ENCODE data around the gene UTP11.
"Not testable (repeated sequence)": the region's sequence is repeated elsewhere in the genome, so short reads cannot be mapped to it uniquely, and the experiment has no call there.

UTP11 gene, protein sequence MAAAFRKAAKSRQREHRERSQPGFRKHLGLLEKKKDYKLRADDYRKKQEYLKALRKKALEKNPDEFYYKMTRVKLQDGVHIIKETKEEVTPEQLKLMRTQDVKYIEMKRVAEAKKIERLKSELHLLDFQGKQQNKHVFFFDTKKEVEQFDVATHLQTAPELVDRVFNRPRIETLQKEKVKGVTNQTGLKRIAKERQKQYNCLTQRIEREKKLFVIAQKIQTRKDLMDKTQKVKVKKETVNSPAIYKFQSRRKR

DNA sequence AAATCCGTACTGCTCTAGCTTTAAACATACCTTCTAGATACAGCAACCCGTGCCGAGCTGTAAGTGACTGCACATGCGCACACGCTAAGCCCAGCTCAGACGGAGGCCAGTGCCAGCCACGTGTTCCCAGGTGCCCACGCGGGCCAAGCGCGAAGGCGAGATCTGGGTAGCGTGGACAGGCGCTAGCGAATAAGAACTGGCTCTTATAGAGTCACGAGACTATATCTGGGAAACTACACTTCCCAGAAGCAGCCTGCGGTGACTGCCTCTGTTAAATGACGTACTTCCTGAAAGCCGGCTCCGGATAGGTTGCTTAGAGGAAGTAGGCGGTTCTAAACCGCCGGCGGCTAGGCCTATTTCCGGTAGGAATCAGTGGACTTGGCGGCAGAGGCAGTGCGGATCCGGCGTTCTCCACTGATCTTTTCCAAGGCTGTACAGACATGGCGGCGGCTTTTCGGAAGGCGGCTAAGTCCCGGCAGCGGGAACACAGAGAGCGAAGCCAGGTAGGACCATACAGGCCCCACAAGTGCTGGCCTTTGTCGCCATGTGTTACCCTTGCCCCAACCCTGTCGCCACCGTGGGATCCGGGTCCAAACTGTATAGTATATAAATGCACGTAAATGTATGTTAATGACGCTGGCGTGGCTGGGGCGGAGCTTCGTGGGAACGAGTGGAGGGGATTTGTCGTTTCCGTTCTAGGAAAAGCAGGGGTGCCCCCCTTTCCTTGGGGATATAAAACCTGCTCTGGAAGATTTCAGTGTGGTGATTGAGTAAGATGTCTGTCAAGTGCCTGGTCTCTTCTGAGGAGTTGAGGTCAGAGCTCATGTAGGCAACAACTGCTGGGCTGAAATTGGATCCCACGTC, at the start of gene UTP11:
TSS of gene UTP11 (plus strand) at position 372 of the 864 bp plus-strand sequence. CDS start at position 441, 69 bp downstream.
- peak; percentile 75 to 93 (median 90) for DNase-seq

DNA sequence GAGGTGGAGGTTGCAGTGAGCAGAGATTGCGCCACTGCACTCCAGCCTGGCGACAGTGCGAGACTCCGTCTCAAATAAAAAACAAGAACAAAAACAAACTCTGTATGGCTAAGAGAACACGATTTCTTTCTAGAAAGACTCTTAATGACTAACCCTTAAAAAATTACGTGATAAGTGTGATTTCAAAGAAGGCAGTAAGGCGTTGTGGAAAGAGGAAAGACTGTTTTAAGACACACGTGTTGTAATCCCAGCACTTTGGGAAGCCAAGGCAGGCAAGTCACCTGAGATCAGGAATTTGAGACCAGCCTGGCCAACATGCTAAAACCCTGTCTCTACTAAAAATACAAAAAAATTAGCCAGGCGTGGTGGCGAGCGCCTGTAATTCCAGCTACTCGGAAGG, 48.4 kb upstream of the UTP11 start:
- not testable (repeated sequence) for DNase-seq

DNA sequence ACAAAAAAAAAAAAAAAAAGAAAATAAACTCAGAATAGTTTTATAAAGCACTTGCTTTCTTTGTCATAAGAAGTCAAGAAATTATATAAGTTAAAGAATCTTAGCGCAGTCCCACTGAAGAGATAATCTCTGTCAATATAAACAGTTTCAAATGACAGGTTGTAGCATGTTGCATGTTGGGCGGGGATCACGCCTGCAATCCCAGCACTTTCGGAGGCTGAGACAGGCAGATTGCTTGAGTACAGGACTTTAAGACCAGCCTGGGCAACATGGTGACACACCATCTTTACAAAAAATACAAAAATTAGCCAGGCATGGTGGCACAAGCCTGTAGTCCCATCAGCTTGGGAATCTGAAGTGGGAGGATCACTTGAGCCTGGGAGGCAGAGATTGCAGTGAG, 47.2 kb upstream of the UTP11 start:
- DNase-seq: no peak

DNA sequence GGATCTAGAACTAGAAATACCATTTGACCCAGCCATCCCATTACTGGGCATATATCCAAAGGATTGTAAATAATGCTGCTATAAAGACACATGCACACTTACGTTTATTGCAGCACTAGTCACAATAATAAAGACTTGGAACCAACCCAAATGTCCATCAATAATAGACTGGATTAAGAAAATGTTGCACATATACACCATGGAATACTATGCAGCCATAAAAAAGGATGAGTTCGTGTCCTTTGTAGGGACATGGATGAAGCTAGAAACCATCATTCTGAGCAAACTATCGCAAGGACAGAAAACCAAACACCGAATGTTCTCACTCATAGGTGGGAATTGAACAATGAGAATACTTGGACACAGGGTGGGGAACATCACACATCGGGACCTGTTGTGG, 38.9 kb upstream of the UTP11 start:
- DNase-seq: not testable (repeated sequence)

DNA sequence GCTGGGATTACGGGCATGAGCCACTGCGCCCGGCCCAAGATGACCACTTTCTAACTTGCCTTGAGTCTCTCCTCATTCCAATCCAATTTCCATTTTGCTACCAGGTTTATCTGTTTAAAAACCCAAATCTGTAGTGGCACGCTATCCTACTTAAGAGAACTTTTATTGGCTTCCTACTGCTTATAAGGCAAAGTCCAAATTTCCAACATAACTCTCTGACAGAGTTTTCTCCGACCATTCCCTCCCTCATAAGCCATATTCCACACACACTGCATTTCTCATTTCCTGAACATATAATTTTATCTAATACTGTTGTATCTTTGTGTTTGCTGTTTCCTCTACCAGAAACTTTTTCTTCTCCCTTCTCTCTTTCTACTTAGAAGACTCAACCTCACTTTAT, 38.0 kb upstream of the UTP11 start:
- no peak for DNase-seq

DNA sequence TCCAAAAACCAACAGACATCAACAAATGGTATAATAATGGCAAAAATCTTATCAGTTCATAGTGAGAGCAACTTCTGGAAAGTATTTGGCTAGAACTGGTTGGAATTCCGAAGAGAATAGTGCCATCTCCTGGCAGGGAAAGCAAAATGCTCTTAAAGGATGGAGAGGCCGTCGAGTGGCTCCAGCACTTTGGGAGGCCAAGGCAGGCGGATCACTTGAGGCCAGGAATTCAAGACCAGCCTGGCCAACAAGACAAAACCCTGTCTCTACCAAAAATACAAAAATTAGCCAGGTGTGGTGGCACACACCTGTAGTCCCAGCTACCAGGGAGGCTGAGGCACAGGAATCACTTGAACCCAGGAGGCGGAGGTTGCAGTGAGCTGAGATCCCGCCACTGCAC, 37.5 kb upstream of the UTP11 start:
- peak in 1 of 6 experiments; percentile 5 for DNase-seq

DNA sequence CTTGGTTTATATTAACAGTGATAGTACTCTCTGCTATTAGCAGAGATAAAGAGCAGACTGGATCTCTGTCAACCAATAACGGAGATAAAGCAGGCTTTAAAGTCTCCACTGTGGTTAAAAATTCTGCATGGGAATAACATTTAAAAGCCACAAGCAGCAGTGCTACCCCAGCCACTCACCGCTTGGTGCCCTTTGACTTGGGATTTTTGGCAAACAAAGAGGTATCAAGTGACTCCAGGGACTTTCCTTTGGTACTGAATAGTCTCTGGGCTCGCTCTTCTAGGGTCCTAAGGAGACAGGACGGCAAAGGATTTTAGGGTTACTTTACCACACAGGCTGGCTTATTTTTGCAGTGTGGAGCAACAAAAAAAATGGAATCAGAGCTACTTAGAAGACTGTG, 34.0 kb upstream of the UTP11 start:
- DNase-seq: no peak

DNA sequence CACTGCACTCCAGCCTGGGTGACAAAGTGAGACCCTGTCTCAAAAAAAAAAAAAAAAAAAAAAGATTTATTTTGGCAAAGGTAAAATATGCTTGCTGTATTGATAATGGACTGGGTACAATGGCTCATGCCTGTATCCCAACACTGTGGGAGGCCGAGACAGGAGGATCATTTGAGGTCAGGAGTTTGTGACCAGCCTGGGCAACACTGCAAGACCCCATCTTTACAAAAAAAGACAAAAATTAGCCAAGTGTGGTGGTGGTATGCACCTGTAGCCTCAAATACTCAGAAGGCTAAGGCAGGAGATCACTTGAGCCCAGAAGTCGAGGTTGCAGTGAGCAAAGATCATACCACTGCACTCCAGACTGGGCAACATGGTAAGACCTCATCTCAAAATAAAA, 29.0 kb upstream of the UTP11 start:
- DNase-seq: no peak

DNA sequence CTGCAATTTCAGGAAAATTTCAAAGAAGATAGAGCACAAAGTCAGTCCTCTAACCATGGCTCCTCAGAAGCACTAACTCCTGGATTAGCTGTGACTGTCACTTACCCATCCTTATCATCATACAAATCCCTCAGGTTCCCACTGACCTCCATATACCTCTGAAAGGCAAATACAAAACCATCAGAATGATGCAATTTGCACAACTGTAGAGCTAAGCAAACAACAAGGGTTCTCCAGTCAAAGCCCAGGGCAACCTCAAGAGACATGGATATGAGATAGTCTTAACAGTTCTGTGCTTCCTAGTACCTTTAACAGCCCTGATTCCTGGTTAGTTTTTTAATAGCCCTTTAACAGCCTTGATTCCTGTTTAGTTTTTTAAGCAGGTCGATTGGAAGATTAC, 24.9 kb upstream of the UTP11 start:
- DNase-seq: no peak

DNA sequence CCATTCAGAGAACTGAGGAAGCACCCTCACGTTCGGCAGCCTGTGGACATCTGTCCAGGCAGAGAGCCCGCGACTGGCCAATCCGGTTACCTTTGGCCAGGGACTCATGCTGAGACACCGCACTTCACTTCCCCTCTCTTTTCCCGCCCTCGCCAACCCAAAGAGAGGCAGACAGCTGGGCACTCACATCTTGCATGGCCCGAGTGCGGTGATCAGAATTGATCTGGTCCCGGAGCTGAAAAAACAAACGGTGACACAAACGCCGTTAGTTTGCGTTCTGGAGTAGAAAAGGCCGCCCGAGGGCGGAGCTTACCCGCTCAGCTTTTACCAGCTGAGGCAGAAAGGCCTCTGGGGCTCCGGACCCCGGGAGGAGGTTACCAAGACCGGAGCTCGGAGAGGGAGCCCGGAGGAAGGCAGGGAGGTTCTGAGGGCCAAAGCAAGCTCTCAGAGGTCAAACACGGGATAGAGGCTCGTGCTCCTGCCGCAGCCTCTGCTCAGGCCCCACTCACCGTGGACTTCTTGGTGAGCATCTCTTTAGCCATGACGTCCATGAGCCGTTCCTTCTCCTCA, 23.1 kb upstream of the UTP11 start:
- DNase-seq: peak in 4 of 6 experiments; percentile 34 to 55 (median 46)

DNA sequence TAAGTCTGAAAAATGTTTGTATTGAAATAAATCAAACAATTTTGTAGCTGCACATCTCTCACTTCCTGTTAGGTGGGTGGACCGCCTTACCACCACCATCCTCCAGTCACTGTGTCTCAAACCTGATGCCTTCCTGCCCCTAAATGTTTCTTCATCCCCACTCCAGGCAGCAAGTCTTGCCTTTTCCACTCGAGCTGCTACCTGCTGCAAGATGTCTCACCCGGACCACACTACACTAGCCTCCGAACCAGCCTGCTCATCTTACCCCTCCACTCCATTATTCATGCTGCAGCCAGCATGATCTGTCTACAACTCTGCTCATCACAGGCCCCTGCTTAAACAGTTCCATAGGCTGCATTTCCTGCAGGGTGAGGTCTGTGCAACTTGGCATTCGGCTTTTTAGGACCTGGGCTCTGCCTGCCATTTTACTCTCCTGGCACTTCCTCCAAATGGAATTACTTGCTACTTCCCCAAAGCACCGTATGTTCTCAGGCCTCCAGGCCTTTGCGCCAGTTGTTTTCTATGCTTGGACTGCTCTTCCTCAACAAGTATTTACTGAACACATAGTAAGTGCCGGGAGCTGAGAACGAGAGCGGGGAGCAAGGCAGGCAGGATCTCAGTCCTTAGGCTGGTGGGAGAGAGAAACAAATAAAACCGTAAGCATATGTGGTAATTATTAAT, 17.5 kb upstream of the UTP11 start:
- peak in 2 of 6 experiments; percentile 23 to 30 for DNase-seq

DNA sequence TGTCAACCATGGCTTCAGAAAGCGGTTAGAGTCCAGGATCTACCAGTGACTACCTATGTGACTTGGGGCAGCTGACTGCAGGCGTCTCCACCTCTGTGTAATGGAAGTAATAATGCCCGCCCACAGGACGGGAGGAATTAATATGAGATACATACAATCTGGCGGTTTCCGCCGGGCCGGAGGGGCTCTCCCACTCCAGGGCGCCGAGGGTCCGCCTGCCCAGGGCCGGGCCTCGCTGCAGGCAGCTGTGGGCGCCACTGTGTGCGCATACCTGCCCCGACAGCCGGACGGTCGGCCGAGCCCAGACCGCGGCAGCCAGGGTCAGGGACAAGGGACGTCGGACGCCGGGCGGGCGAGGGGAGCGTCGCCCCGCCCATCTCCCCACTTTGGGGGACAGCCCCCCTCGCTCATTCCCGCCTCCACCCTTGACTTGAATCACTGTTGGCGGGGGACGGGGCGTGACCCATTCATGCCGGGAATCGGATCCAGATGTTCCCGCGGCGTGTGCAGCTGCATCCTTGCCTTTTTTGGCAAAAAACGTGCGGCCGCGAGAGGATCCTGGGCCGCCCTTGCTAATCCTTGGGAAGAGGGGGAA, 16.7 kb upstream of the UTP11 start:
- DNase-seq: no peak

DNA sequence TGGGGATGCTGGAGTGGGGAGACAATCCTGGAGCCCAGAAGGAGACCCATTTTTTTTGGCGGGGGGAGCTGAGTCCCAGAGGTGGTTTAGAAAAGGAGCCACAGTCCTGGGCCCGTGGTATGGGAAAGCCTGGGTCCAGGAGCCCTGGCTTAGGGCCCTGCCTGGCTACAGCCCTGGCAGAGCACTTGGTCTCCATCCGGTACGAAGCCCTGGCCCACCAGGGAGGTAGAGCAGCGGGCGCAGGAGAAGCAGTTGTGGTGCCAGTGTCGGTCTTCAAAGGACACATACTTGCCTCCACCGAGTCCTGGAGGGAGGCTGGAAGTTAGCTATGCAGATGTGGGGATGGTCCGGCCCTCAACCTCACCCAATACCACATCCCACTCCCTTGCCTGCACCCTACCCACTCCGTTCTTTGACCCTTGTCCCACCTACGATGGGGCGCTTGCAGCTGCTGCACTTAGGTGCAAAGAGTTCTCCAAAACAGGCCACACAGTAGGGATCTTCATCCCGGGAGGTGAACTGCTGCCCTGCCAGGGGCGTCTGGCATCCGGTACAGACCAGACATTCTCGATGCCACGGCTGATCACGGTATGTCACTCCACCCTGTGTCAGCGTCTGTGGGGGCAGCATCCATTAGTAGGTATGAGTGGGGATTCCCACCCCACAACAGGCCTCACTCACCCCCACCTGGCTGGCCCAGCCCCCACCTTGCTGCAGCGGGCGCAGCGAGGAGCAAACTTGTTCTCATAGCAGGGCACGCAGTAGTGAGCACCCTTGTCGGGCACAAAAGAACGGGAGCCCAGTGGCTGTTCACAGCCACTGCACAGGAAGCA, 15.1 kb upstream of the UTP11 start:
- no peak for DNase-seq

DNA sequence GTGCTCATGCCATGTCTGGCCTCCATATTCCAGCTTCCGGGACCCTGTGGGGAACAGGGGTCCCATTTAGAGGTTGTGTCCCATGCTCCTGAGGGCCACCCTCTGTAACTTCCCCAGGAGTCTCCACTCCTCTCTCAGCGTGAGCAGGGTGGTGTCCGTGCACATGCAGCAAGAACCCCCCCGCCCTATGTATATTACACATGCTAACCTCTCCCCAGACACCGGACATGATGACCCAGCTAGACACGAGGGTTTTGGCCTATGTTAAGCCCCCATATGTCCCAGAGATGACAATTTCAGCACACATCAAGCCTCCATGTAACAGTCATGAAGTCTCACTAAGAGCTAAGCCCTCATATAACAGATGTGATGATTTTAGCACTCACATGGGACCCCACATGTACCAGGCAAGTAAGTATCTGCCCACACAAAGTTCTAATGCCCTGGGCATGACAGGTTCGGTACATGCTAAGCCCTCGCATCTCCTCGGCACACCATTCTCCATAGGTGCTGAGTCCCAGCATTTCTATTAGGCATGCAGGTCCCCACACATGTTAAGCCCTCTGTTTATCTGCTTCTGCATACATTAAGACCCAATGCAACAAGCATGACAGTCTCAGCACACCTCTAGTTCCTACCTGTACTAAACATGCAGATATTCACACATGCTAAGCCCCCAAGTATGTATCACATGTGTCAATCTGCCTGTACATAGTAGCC, 14.3 kb upstream of the UTP11 start:
- no peak for DNase-seq

DNA sequence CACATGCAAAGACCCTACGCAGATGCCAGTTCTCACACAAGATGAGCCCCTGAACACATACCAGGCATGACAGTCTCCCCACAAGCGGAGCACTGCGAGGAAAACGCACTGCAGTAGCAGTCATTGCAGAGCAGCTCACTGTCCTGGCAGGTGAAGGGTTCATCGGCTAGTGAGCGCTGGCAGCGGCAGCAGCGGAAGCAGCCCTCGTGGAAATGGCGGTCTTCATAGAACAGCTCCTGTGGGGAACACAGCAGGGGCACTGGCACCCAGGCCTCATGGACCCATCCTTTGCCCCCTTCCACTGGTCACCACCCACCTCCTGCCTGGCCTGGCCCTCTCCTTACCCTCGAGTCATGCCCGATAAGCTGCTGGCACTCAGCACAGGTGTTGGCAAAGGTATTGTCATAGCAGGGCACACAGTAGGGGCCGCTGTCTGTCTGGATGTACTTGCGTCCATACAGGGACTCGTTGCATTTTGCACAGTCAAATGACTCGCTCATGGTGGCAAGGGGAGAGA, 13.6 kb upstream of the UTP11 start:
- DNase-seq: no peak

DNA sequence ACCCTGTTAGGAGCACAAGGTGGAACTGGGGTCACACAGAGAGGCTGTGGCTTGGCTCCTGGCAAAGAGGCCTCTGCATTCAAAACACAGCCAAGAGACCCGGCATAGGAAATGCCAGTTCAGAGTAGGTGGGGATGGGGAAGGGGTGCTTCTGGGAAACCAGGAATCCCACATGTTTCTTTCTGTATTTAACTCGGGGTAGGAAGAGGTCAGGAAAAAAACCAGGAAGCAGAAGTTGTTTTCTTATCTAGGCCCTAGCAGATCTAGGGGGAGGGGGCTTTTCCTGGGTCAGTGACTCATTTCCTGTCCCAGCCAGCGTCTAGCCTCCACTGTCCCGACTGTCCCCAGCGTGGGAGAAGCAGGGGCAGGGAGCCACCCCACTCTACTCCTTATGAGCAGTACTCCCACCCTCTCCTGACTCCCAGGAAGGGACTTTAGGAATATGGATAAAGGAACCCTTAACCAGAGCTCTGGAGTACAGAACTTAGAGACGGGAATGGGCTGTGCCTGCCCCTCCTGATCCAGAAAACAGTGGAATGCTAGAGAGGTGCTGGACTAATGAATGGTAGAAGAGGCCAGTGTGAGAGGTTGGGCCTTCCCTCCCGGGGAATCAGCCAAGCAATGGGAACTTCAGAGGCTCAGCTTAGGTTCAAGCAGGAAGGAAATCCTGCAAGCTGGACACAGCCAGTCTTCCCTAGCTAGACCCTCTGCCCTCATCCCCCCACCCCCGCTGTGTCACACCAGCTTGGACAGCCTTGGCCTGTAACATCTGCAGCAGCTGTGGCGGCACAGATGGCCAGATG, 12.9 kb upstream of the UTP11 start:
- no peak for DNase-seq

DNA sequence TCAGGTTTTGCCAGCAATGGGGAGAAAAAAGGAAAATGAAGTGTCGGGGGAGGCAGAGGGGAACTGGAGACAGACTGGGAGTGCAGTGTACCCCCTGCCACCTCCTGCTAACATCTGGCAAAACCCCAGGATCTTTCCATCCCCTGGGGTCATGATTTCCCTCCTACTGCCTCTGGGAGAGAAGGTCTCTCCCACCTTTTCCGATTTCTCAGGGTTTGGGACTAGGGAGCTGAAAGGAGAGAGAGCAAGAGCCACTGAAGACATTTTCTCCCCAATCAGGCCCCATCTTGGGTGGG, 12.4 kb upstream of the UTP11 start:
- DNase-seq: no peak

DNA sequence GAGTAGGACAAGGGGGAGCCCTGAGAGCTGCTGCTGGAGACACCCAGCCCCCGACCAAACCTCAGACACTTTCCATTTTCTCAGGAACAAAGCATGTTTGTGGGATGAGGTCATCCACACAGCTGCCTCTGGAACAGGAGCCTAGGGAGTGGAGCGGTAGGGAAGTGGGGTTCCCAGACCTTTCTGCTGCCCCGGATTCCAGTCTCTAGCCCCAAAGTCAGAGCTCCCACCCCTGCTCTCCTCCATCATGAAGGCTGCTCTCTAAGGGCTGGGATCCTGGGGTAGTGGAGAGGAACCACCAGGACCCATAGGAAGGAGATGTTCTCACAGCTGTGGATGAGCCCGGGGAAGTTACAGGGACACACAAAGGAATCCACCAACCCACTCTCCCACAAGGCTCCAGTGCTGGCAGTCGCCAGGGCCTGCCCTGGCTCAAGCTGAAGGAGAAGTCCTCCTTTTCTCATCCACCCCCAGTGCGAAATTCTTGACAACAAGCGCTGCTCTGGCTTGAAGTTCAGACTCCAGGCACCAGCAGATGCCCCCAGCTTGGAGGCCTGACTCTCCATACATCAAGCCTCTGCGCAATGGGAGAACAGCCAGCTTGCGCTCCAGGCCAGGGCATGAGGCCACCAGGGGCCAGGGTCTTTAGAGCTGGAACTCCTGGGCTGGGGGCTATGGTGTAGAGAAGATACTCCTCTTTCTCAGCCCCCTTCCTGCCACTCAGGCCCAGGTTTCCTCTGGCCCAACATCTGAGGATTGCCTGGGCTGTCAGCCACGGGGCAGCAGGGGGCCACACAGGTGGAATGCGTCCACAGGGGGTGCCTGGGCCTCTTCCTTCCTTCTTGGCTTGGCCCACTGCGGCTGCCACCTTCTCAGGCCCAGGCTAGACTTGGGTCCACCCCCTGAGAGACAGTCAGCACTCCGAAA, 11.7 kb upstream of the UTP11 start:
- DNase-seq: no peak

Measured in stimulated activated naive CD4-positive, alpha-beta T cell (primary cell).